IPS-15b (cell line): ENCODE data around the gene MRPS18A.

Source experiments
- H3K27me3 ChIP-seq: one replicate; pipeline ENCODE4 v1.6.1; 2013; ENCODE audit warnings: low read length; ENCODE audit not compliant: control insufficient read depth, insufficient read depth
- H3K36me3 ChIP-seq: one replicate; pipeline ENCODE4 v1.6.1; 2013; ENCODE audit warnings: low read length; ENCODE audit not compliant: control insufficient read depth, insufficient read depth
- H3K4me1 ChIP-seq: one replicate; pipeline ENCODE4 v1.6.1; 2013; ENCODE audit warnings: mild to moderate bottlenecking, low read length; ENCODE audit not compliant: control insufficient read depth, insufficient read depth
- H3K4me3 ChIP-seq: one replicate; pipeline ENCODE4 v1.5.1; 2013; ENCODE audit warnings: low read depth, low read length
- H3K9ac ChIP-seq: one replicate; pipeline ENCODE4 v1.6.1; 2013; ENCODE audit warnings: low read depth, mild to moderate bottlenecking, low read length
- H3K9me3 ChIP-seq: one replicate; pipeline ENCODE4 v1.6.1; 2013; ENCODE audit warnings: mild to moderate bottlenecking, low read length; ENCODE audit not compliant: control insufficient read depth, insufficient read depth

The MRPS18A gene

GRCh38 chr6:43724914-43725642 lies 37.5 kb upstream of the MRPS18A start:
- Histone ChIP-seq H3K4me3 (no peak overlapping the region), H3K27me3 (no peaks in the 10 kb centered on the region), H3K9me3 (no peaks in the 10 kb centered on the region), H3K36me3 (no peaks in the 10 kb centered on the region), H3K4me1 (no peaks in the 10 kb centered on the region), H3K9ac (no peak overlapping the region)

DNA sequence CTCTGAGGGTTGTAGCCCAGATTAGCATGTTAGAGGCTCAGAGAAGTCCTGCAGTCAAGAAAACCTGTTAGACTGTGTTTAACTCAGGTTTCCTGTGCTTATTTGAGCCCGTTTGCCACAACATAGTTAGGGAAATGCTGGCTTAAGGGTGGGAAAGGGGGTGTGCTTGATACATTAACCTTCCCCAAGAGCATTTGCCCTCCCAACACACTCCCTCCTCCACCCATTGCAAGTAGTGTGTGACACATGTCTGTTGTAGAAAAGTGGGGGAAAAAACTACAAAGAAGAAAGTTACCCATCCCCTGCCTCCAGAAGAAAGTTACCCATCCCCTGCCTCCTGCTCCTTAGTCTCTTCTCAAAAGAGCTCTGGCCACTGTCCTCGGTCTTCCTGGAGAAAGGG lies 36.8 kb upstream of the MRPS18A start:
- no peak overlapping the region for H3K4me3 ChIP-seq
- H3K4me1 ChIP-seq = no peaks in the 10 kb centered on the region
- H3K9ac ChIP-seq = no peak overlapping the region
- H3K27me3 ChIP-seq = no peaks in the 10 kb centered on the region
- no peaks in the 10 kb centered on the region for H3K36me3 ChIP-seq
- H3K9me3 ChIP-seq = no peaks in the 10 kb centered on the region

GRCh38 chr6:43723737-43724295 lies 36.2 kb upstream of the MRPS18A start:
- H3K36me3 ChIP-seq = no peaks in the 10 kb centered on the region
- H3K27me3 ChIP-seq = no peaks in the 10 kb centered on the region
- no peak overlapping the region for H3K4me3 ChIP-seq
- no peaks in the 10 kb centered on the region for H3K9me3 ChIP-seq
- no peaks in the 10 kb centered on the region for H3K4me1 ChIP-seq
- H3K9ac ChIP-seq = no peak overlapping the region

- H3K4me1 ChIP-seq = no peaks in the 10 kb centered on the region
- no peak overlapping the region for H3K4me3 ChIP-seq
- H3K9me3 ChIP-seq = no peaks in the 10 kb centered on the region
- no peaks in the 10 kb centered on the region for H3K27me3 ChIP-seq
- H3K9ac ChIP-seq = no peak overlapping the region
- no peaks in the 10 kb centered on the region for H3K36me3 ChIP-seq
Observed at GRCh38 chr6:43722920-43723545, 35.4 kb upstream of the MRPS18A start.

GRCh38 chr6:43720999-43721398 lies 33.4 kb upstream of the MRPS18A start:
- Histone ChIP-seq H3K36me3 (no peaks in the 10 kb centered on the region), H3K4me1 (no peaks in the 10 kb centered on the region), H3K9me3 (no peaks in the 10 kb centered on the region), H3K27me3 (no peaks in the 10 kb centered on the region), H3K9ac (no peak overlapping the region), H3K4me3 (no peak overlapping the region)

DNA sequence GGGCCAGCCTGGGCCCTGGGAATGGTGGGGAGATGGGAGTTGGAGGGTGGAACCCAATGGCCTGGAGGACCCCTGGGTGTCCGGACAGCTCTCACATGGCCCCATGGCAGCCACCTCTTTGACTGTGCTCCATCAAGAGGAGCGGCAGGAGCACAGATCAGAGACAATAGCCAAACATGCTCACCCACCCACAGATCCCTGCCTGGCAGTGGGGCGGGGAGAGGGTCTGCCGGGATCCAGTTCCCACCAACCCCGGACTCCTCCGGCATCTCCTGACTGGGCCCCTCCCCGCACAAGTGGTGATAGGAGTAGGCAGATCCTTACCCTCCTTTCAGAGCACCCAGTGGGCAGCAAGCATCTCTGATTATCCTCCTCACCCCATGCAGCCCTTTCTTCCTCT lies 31.9 kb upstream of the MRPS18A start:
- Histone ChIP-seq H3K9me3 (no peaks in the 10 kb centered on the region), H3K36me3 (no peaks in the 10 kb centered on the region), H3K9ac (no peak overlapping the region), H3K27me3 (no peaks in the 10 kb centered on the region), H3K4me3 (no peak overlapping the region), H3K4me1 (no peaks in the 10 kb centered on the region)

GRCh38 chr6:43718387-43719105 lies 31.0 kb upstream of the MRPS18A start:
- no peak overlapping the region for H3K4me3 ChIP-seq

DNA sequence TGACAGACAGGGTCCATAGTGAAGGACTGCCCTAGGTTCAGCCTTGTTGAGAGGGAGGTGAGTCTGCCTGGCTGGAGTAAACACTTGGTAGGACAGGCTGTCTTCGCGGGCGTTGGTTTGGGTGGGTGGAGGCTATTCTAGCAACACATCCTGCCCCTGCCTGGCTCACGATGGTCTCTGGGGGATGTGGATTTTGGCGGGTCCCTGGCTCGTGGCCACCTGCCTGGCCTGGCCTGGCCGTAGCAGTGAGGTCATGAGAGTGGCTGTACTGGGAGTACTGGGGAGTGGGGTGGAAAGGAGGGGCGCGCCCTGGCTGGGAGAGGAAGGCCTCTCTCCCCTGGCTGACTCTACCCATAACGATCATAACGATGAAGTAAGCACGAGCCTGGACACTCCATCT lies 30.2 kb upstream of the MRPS18A start:
- H3K9ac ChIP-seq = no peak overlapping the region
- H3K4me3 ChIP-seq = no peak overlapping the region
- no peaks in the 10 kb centered on the region for H3K36me3 ChIP-seq
- H3K9me3 ChIP-seq = no peaks in the 10 kb centered on the region
- peaks cover 3% of the 10 kb centered on the region for H3K4me1 ChIP-seq
- no peaks in the 10 kb centered on the region for H3K27me3 ChIP-seq

More at GRCh38 chr6:43718387-43719105, 31.0 kb upstream of the MRPS18A start:
- H3K27me3 ChIP-seq = no peaks in the 10 kb centered on the region
- no peak overlapping the region for H3K9ac ChIP-seq
- no peaks in the 10 kb centered on the region for H3K9me3 ChIP-seq
- H3K4me1 ChIP-seq = peaks cover 3% of the 10 kb centered on the region
- H3K36me3 ChIP-seq = no peaks in the 10 kb centered on the region

DNA sequence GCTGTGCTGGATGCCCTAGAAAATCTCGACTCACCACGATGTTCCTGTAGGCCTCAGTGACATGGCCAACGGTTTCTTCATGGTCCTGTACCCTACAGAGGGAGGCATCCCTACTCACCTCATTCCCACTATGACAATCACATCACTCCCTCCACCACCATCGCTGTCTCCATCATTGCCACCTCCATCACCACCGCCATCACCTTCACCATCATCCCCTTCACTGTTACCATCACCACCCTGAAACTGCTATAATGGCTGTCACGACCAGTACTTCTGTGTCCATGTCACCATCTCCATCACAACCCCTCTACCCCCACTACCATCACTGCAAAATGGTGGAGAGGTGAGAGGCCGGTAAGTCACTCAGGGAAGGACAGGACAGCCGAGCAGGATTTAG lies 29.8 kb upstream of the MRPS18A start:
- Histone ChIP-seq H3K9ac (no peak overlapping the region), H3K9me3 (no peaks in the 10 kb centered on the region), H3K27me3 (no peaks in the 10 kb centered on the region), H3K36me3 (no peaks in the 10 kb centered on the region), H3K4me3 (no peak overlapping the region), H3K4me1 (peaks cover 3% of the 10 kb centered on the region)

DNA sequence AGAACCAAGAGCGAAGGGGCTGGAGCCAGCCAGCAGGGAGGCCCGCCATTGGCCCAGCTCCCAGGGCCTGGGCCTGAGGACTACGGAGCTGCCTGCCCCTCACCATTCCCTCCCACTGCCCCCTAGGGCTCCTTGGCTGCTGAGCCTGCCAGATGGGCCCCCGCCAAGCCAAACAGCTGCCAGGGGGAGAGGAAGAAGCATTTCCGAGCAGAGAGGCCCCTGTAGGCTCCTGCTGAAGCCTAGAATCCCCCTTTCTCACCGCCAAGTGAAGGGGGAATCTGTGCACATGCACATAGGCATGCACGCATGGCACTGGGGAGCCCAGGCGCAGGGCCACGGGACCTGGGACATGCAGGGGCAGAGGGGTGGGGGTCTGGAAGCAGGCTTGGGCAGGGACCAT lies 28.5 kb upstream of the MRPS18A start:
- H3K4me3 ChIP-seq = no peak overlapping the region

GRCh38 chr6:43715056-43715788 lies 27.6 kb upstream of the MRPS18A start:
- H3K9ac ChIP-seq = no peak overlapping the region
- H3K4me3 ChIP-seq = no peak overlapping the region
- H3K9me3 ChIP-seq = no peaks in the 10 kb centered on the region
- no peaks in the 10 kb centered on the region for H3K36me3 ChIP-seq
- no peaks in the 10 kb centered on the region for H3K27me3 ChIP-seq
- H3K4me1 ChIP-seq = peaks cover 3% of the 10 kb centered on the region

More for the DNA sequence above, 28.5 kb upstream of the MRPS18A start:
- H3K4me1 ChIP-seq = peaks cover 3% of the 10 kb centered on the region
- H3K27me3 ChIP-seq = no peaks in the 10 kb centered on the region
- no peaks in the 10 kb centered on the region for H3K36me3 ChIP-seq
- H3K9ac ChIP-seq = no peak overlapping the region
- no peaks in the 10 kb centered on the region for H3K9me3 ChIP-seq
